GM21515 (cell line): Measurements from ENCODE around the gene PHKB.
"Not testable (repeated sequence)": the region's sequence is repeated elsewhere in the genome, so short reads cannot be mapped to it uniquely, and the experiment has no call there.

Source experiments
- ATAC-seq: cut with Tn5 transposase; IDR thresholded peaks from one replicate; pipeline ENCODE4 v1.9.1; 2021; ENCODE audit not compliant: unreplicated experiment

Gene PHKB

GRCh38 chr16:47468070-47468689 is 7.0 kb downstream of the PHKB start:
- not testable (repeated sequence) for ATAC-seq

GRCh38 chr16:47469227-47469626 is 8.1 kb downstream of the PHKB start:
- ATAC-seq = no peak

GRCh38 chr16:47470211-47470610 is 9.1 kb downstream of the PHKB start:
- no peak for ATAC-seq

GRCh38 chr16:47470810-47471209 is 9.7 kb downstream of the PHKB start:
- ATAC-seq = no peak

GRCh38 chr16:47473004-47473403 is 11.9 kb downstream of the PHKB start:
- not testable (repeated sequence) for ATAC-seq

- no peak for ATAC-seq
Observed at GRCh38 chr16:47473792-47474191, 12.7 kb downstream of the PHKB start.

GRCh38 chr16:47475786-47476185 is 14.7 kb downstream of the PHKB start:
- no peak for ATAC-seq

- ATAC-seq = no peak
Observed at GRCh38 chr16:47476654-47477345, 15.7 kb downstream of the PHKB start.

- no peak for ATAC-seq
Observed at GRCh38 chr16:47477679-47478078, 16.5 kb downstream of the PHKB start.

GRCh38 chr16:47480410-47480809 is 19.3 kb downstream of the PHKB start:
- no peak for ATAC-seq

- no peak for ATAC-seq
Observed at GRCh38 chr16:47481698-47482374, 20.7 kb downstream of the PHKB start.

- no peak for ATAC-seq
Observed at GRCh38 chr16:47483616-47484015, 22.5 kb downstream of the PHKB start.

- ATAC-seq = no peak
Observed at GRCh38 chr16:47486856-47487255, 25.7 kb downstream of the PHKB start.

- ATAC-seq = no peak
Observed at GRCh38 chr16:47488051-47488450, 26.9 kb downstream of the PHKB start.

- ATAC-seq = no peak
Observed at GRCh38 chr16:47490471-47490870, 29.3 kb downstream of the PHKB start.

- ATAC-seq = no peak
Observed at GRCh38 chr16:47492036-47492427, 30.9 kb downstream of the PHKB start.

GRCh38 chr16:47492428-47493377 is 31.6 kb downstream of the PHKB start:
- peak; percentile 48 for ATAC-seq

GRCh38 chr16:47493381-47494337 is 32.5 kb downstream of the PHKB start:
- peak; percentile 73 for ATAC-seq

GRCh38 chr16:47499080-47499699 is 38.1 kb downstream of the PHKB start:
- ATAC-seq = no peak
